ENCODE results near the gene ELFN1.

ELFN1 gene

DNA sequence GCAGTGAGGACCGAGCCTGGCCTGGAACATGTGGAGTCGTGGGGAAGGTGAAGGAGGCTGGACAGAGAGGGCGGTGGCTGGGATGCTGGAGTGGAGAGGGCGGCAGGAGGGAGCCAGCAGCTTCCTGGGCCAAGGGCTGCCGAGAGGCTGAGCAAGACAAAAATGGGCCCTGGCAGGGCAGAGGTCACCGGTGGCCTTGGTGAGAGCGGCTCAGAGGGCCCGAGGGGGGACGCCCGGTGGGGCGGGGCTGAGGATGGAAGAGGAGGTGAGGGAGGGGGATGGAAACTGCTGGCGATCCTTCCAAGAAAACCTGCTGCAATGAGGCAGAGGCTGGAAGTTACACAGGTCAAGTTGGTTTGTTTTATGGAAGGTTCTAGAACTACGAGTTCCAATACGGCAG lies 69.5 kb downstream of the ELFN1 start:
- no peak for DNase-seq (ENCODE audit: extremely low read depth, low read depth)
- TF ChIP-seq, protein P1, sequence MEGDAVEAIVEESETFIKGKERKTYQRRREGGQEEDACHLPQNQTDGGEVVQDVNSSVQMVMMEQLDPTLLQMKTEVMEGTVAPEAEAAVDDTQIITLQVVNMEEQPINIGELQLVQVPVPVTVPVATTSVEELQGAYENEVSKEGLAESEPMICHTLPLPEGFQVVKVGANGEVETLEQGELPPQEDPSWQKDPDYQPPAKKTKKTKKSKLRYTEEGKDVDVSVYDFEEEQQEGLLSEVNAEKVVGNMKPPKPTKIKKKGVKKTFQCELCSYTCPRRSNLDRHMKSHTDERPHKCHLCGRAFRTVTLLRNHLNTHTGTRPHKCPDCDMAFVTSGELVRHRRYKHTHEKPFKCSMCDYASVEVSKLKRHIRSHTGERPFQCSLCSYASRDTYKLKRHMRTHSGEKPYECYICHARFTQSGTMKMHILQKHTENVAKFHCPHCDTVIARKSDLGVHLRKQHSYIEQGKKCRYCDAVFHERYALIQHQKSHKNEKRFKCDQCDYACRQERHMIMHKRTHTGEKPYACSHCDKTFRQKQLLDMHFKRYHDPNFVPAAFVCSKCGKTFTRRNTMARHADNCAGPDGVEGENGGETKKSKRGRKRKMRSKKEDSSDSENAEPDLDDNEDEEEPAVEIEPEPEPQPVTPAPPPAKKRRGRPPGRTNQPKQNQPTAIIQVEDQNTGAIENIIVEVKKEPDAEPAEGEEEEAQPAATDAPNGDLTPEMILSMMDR (IDR thresholded peaks at IDR 0.05; ENCODE audit: low read depth, low read length), result no peak

DNA sequence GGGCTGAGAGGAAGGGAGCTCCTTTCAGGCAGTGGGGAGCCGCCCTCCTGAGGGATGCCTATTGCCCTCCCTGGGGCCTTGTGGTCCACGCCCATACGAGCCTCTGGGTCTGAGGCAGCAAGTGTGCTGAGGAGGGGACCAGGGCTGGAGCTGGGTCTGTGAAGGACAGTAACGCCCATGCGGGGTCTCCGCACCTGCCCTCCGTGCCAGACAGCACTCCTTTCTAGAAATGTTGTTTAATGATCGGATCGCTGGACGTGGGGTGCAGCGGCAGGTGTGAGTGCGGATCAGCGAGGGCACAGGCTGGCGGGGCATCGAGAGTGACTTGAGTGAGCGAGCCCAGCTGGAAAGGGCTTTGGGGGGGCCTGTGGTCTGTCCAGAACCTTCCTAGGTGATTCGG lies 70.1 kb downstream of the ELFN1 start:
- TF ChIP-seq, protein P1 (IDR thresholded peaks at IDR 0.05; ENCODE audit: low read depth, low read length), result no peak

DNA sequence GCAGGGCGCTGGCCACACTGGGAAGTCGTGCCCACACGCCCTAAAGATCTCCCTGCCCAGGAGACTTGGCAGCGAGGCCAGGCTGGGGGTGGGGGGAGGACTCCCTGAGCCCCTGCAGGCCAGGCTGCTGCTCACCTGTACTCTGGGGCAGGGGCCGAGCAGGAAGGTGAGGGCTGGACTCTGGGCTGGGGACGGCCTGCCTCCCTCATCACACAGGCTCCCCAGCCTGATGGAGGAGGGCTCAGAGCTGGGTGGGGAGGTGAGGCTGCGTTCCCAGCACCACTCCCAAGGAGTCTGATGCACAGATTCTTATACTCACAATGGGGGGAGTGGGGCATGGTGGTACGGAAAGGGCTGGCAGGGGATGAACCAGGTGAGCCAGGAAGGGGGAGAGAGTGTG lies 71.2 kb downstream of the ELFN1 start:
- DNase-seq (ENCODE audit: extremely low read depth, low read depth), result no peak

More for the DNA sequence above, 70.1 kb downstream of the ELFN1 start:
- DNase-seq (ENCODE audit: extremely low read depth, low read depth), result no peak

DNA sequence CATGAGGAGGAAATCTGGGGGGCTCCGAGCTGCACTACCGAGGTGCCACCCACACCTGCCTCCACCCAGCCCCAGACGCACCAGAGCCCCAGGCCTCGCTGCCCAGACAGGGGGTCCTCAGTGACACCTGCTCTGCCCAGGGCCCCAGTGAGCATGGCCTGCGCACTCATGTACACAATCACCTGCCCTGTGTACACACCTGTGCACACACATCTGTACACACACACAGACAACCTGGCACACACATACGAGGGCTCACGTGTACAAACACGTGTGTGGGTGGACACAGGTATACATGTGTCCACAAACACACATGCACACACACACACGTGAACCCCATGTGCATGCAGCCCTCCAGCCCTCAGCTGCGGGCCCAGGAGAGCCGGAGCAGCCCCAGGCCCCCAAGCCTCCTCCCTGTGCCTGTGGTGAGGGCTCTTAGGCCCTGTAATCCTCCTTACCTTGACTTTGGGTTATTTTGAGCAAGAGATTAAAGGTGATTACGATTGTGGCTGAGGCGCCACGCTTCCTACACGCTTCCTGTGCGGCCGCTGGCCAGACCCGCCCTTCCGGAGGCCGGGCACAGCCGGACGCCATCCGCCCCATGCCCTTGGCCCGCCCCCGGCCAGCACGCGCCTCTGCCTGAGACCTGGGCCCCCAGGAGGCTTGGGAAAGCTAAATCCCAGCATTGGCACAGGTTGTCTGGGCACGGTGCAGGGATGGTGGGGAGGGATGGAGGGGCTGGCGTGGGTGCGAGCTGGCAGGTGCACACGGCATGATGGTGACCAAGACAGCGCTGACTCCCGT lies 71.9 kb downstream of the ELFN1 start:
- no peak for DNase-seq (ENCODE audit: extremely low read depth, low read depth)
- TF ChIP-seq, protein P1 (IDR thresholded peaks at IDR 0.05; ENCODE audit: low read depth, low read length), result no peak

More for the DNA sequence above, 71.2 kb downstream of the ELFN1 start:
- TF ChIP-seq, protein P1 (IDR thresholded peaks at IDR 0.05; ENCODE audit: low read depth, low read length), result no peak

DNA sequence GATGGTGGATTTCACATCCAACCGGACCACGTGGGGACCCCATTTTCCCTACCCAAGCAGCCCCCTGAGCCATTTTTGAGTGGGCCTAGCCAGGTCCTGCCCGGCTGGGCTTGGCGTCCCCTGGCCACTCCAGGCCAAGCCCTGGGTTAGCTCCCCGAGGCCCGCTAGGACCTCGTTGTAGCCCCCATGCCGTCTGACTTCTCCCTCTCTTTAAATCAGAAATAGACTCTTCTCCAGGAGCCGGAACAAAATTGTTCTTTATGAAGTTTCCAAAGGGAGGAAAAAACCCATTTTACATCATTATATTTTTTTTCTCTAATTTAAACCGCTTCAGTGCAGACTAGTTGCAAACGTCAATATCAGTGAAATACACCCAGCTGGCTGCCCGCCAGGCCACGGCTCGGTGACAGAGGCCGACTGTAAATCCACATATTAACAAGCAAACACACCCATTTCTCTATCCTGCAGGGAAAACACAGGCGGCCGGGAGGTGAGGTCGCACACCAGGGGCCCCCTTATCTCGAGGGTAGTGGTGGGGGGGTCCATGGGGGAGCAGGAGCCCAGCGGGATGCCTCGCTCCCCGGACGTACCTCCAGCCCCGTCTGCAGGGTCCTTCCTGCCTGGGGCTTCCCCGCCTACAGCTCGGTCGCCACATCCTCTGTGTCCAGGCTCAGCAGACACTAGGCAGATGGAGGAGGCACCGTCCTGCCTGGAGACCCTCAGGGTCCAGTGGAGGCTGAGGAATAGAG lies 72.7 kb downstream of the ELFN1 start:
- DNase-seq (ENCODE audit: extremely low read depth, low read depth), result no peak
- TF ChIP-seq, protein P1 (IDR thresholded peaks at IDR 0.05; ENCODE audit: low read depth, low read length), result no peak

DNA sequence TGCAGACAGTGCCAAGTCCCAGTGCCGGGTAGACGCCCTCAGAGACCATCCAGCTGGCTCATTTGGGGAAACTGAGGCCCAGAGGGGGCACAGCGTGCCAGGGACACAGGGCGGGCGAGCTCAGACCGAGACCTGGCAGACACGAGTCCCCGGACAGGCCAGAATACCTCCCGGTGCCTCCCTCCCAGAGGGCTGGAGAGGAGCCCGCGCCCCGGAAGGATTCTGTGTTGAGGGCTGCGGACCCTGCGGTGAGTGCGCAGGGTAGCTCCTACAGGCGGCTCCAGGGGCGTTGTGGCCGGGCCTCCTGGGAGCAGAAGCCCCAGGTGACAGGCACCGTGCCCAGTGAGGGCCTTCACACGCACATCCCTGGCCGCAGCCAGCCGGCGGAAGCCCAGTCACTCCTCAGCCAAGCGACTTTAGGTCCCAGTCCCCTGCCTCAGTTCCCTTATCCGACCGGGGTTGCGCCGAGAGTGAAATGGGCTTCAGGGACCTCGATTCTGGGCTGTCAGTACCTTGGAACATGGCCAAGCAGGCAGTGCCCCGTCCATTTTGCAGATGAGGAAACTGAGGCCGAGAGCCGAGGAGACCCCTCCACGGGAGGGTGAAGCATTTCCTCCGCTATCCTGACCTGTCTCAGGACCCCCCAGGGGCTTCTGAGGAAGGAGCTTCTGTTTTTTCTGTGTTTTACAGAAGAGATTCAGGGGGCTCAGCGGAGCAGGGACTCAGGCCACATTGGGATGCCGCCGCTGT lies 73.6 kb downstream of the ELFN1 start:
- DNase-seq (ENCODE audit: extremely low read depth, low read depth), result no peak
- TF ChIP-seq, protein P1 (IDR thresholded peaks at IDR 0.05; ENCODE audit: low read depth, low read length), result no peak

All from AG09319 (cell line).